BLaER1 (cell line): Measurements from ENCODE around the gene PFN3.

ENCODE experiments used
- H3K27ac ChIP-seq: shearing (Covaris generic); formaldehyde crosslinking; 2 replicates; pipeline ENCODE4 v1.8.1; 2022
- H3K27me3 ChIP-seq: shearing (Covaris generic); formaldehyde crosslinking; 2 replicates; pipeline ENCODE4 v1.8.1; 2022
- H3K36me3 ChIP-seq: shearing (Covaris generic); formaldehyde crosslinking; 2 replicates; pipeline ENCODE4 v1.8.1; 2022
- H3K4me1 ChIP-seq: shearing (Covaris generic); formaldehyde crosslinking; 2 replicates; pipeline ENCODE4 v1.8.1; 2022
- H3K4me2 ChIP-seq: shearing (Covaris generic); formaldehyde crosslinking; 2 replicates; pipeline ENCODE4 v1.8.1; 2022
- H3K4me3 ChIP-seq: shearing (Covaris generic); formaldehyde crosslinking; 2 replicates; pipeline ENCODE4 v1.8.1; 2022
- H3K9ac ChIP-seq: shearing (Covaris generic); formaldehyde crosslinking; 2 replicates; pipeline ENCODE4 v1.8.1; 2022
- H3K9me3 ChIP-seq: shearing (Covaris generic); formaldehyde crosslinking; 2 replicates; pipeline ENCODE4 v1.8.1; 2022
- H4K20me1 ChIP-seq: shearing (Covaris generic); formaldehyde crosslinking; 2 replicates; pipeline ENCODE4 v1.8.1; 2022
- Cebpa-rat ChIP-seq: shearing (Covaris generic); IDR thresholded peaks from 2 replicates; pipeline ENCODE4 v1.8.1; 2022

Gene PFN3

GRCh38 chr5:177409043-177409801 lies 8.8 kb upstream of the PFN3 start, which contains the start of gene F12:
F12 (minus strand) TSS chr5:177409564; CDS start chr5:177409527, 37 bp downstream.
- H3K4me2 ChIP-seq = no peak within 1 kb of the TSS
- peaks cover 41% of the 10 kb centered on the region for H3K4me1 ChIP-seq
- H3K9me3 ChIP-seq = no peaks in the 10 kb centered on the region
- no peaks in the 10 kb centered on the region for H3K27me3 ChIP-seq
- no peak for TF ChIP-seq Cebpa-rat
- no peaks in the 10 kb centered on the region for H3K36me3 ChIP-seq
- no peaks in the 10 kb centered on the region for H4K20me1 ChIP-seq
- H3K4me3 ChIP-seq = no peak within 1 kb of the TSS
- no peak within 1 kb of the TSS for H3K27ac ChIP-seq
- no peak within 1 kb of the TSS for H3K9ac ChIP-seq

GRCh38 chr5:177405805-177406204 lies 5.3 kb upstream of the PFN3 start:
- no peaks in the 10 kb centered on the region for H3K9me3 ChIP-seq
- H3K27ac ChIP-seq = peak overlapping the region; percentile 81
- peaks cover 28% of the 10 kb centered on the region for H3K27me3 ChIP-seq

DNA sequence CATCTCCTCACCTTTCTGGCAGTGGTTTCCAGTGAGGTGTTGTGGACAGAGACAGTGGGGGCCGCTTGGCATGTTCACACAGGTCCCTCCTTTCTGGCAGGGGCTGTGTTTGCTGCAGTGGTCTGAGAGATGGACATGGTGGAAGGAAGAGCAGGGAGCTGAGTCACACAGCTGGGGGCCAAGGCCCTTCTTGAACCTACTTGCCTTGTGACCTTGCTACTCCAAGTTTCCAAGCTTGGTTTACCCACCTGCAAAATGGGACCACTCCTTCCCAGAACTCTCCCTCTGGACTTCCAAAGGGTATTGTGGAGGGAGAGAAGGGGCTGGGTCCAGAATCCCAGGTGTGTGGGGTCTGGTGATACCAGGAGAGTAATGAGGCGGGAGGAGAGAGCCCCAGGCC lies 4.9 kb upstream of the PFN3 start:
- Histone ChIP-seq H3K4me1 (peaks cover 59% of the 10 kb centered on the region), H4K20me1 (no peaks in the 10 kb centered on the region), H3K36me3 (no peaks in the 10 kb centered on the region), H3K27me3 (peaks cover 33% of the 10 kb centered on the region), H3K9me3 (no peaks in the 10 kb centered on the region), H3K9ac (peak overlapping the region; percentile 77), H3K27ac (peak overlapping the region; percentile 81), H3K4me3 (no peak overlapping the region), H3K4me2 (peak overlapping the region; percentile 95)
- TF ChIP-seq Cebpa-rat = no peak

More at GRCh38 chr5:177405805-177406204, 5.3 kb upstream of the PFN3 start:
- TF ChIP-seq Cebpa-rat = no peak
- Histone ChIP-seq H3K4me3 (no peak overlapping the region), H3K9ac (peak overlapping the region; percentile 77), H3K4me1 (peaks cover 56% of the 10 kb centered on the region), H4K20me1 (no peaks in the 10 kb centered on the region), H3K4me2 (peak overlapping the region; percentile 95), H3K36me3 (no peaks in the 10 kb centered on the region)

DNA sequence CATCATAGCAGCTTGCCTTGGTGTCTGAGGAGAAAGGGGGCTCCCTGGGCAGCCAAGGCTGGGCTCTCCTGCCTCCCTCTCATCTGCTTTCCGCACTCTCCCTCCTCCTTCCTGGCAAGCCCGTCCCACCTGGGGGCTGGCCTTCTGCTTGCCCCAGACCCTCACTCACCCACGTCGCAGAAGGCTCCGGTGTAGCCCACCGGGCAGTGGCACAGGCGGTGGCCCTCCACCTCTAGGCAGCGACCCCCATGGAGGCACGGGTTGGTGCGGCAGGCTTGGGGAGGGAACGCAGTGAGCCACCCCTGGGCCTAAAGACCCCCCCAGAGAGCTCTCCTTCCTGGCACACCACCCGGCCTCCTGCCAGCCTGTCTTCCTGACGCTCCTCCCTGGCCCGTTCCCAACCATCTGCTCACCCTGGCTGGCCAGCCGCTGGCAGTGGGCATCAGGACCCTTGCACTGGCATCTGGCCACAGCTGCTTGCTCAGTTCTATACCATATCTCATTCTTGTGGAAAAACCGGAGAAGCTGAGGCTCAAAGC lies 4.2 kb upstream of the PFN3 start:
- Histone ChIP-seq H3K9me3 (no peaks in the 10 kb centered on the region), H4K20me1 (no peaks in the 10 kb centered on the region), H3K36me3 (no peaks in the 10 kb centered on the region), H3K4me2 (peak overlapping the region; percentile 95), H3K4me3 (peak overlapping the region; percentile 74), H3K9ac (peak overlapping the region; percentile 77), H3K4me1 (peaks cover 61% of the 10 kb centered on the region), H3K27ac (peak overlapping the region; percentile 81), H3K27me3 (peaks cover 33% of the 10 kb centered on the region)
- no peak for TF ChIP-seq Cebpa-rat

DNA sequence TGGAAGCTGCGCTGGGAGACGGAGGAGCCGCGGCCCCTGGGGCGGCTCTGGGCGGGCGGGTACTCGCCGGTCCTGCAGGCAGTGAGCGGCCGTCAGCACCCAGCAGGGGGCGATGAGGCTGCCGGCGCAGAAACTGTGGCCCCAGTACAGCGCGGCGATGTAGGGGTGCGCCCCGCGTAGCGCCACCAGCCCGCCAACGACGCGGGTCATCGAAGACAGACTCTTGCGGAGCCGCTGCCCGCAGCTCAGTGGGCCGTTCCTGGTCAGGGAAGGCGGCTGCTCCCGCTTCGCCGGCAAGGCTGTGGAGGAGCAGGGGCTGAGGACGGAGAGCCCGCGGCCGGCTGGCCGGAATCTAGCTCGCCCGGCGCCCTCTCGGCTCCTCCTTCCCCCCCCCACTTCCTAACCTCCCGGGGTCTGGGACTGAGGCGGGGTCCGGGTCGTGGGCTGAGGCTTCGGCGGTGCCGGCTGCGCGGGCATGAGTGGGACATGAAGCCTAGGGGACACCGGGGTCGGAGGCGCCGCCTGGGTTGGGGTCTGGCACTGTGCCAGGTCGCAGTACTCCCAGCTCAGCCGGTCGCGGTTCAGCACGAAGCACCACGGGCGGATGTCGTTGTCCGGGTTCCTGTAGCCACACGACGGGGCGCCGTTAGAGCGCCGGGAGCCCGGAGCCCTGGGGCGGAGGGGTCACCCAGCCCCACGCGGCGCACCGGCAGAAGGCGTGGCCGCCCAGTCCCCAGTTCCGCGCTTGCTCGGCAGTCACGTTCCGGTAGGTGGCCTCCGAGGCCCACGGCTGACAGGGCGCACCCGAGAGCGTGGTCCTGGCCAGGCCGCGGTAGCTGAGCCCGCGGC lies 3.6 kb upstream of the PFN3 start:
- H3K4me3 ChIP-seq = peak overlapping the region; percentile 74
- TF ChIP-seq Cebpa-rat = no peak
- peaks cover 61% of the 10 kb centered on the region for H3K4me1 ChIP-seq
- H3K9ac ChIP-seq = peak overlapping the region; percentile 77
- no peaks in the 10 kb centered on the region for H3K36me3 ChIP-seq
- peak overlapping the region; percentile 95 for H3K4me2 ChIP-seq
- H3K27ac ChIP-seq = peak overlapping the region; percentile 81
- H3K9me3 ChIP-seq = no peaks in the 10 kb centered on the region
- H4K20me1 ChIP-seq = no peaks in the 10 kb centered on the region
- peaks cover 33% of the 10 kb centered on the region for H3K27me3 ChIP-seq

DNA sequence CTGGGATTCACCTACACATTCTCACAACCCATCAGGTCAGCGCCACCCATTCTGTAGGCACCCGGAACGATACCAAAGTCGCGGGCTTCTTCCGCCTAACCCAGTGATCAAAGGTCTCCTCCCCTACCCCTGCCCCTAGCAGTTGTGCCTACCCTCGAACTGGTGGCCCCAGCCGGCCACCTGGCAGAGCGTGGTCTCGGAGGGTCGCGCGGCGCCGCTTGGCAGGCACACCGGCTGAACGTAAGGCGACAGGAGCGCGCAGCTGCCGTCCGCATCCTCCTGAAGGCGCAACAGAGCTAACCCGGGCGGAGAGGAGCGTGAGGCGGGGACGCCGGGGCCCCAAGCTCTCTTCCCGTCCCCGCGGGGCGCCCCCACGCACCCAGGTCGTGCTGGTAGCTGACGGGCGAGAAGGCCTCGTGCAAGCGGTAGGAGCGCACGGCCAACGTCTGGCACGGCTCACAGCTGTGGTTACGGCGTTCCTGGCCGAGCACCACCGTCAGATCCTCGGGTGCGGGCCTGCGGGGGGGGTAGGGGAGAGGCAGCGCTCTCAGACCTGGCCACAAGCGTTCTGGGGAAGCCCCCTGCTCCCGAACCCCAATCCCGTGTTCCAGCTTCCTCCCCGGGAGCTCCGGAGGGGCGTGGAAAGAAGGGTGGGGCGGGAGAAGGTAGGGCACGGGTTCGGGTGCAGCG lies 2.8 kb upstream of the PFN3 start:
- TF ChIP-seq Cebpa-rat = no peak
- Histone ChIP-seq H3K4me1 (peaks cover 61% of the 10 kb centered on the region), H4K20me1 (no peaks in the 10 kb centered on the region), H3K9ac (peak overlapping the region; percentile 77), H3K27ac (peak overlapping the region; percentile 81), H3K36me3 (no peaks in the 10 kb centered on the region), H3K9me3 (no peaks in the 10 kb centered on the region), H3K4me2 (peak overlapping the region; percentile 95), H3K27me3 (peaks cover 33% of the 10 kb centered on the region), H3K4me3 (peak overlapping the region; percentile 74)

DNA sequence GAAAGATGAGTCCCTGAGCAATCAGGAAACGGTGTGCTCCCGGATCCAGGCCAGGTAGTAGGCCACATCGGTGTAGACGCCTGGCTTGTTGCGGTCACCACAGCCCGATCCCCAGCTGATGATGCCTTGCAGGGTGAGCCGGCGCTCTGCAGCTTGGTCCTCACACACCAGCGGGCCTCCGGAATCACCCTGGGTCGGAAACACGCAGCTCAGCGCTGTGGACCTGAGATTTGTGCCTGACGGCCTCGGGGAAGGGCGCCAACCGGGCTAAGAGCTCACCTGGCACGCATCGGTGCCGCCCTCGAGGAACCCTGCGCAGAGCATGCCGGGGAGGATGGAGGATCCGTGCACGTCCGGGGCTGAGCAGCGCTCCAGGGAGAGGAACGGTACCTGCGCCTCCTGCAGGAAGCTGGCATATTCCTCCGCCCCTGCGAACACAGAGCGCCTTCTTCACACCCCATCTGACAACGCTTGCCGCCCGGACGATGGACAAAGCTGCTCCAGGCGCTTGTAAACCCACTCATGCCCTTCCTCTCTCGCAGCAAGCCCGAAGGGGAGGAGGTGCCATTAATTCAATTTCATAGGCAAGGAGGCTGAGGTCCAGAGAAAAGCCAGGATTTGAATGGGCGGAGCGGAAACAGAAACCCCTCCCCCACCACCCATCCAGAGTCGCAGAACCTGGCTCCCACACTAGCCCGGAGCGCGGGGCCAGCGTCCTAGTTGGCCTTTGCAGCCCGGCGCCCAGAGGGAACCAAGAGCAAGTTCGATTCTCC lies 2.0 kb upstream of the PFN3 start:
- Histone ChIP-seq H3K36me3 (no peaks in the 10 kb centered on the region), H4K20me1 (no peaks in the 10 kb centered on the region), H3K4me3 (peak overlapping the region; percentile 74), H3K4me1 (peaks cover 61% of the 10 kb centered on the region), H3K27ac (peak overlapping the region; percentile 81; the same call in 1 of the 2 replicates), H3K9ac (peak overlapping the region; percentile 77), H3K9me3 (no peaks in the 10 kb centered on the region), H3K27me3 (peaks cover 33% of the 10 kb centered on the region), H3K4me2 (peak overlapping the region; percentile 95)
- TF ChIP-seq Cebpa-rat = no peak

DNA sequence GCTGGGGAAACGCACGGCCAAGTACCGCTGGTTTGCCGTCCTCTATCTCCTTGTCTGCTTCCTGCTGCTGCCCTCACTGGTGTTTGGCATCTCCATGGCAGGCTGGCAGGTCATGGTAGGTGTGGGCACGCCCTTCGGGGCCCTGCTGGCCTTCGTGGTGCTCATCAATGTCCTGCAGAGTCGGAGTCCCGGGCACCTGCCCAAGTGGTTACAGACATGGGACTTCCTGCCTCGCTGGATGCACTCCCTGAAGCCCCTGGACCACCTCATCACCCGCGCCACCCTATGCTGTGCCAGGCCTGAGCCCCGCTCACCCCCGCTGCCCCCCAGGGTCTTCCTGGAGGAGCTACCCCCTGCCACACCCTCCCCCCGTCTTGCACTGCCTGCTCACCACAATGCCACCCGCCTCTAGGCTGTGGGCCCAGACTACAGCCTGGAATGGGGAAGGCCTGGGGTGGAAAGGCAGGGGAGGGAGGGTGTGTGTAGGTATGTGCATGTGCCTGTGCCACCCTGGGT lies 2.5 kb downstream of the PFN3 start:
- Histone ChIP-seq H3K4me1 (peaks cover 42% of the 10 kb centered on the region), H3K9ac (no peak overlapping the region), H3K4me3 (no peak overlapping the region), H3K27me3 (peaks cover 26% of the 10 kb centered on the region), H3K27ac (no peak overlapping the region), H3K9me3 (no peaks in the 10 kb centered on the region), H4K20me1 (no peaks in the 10 kb centered on the region), H3K4me2 (no peak overlapping the region), H3K36me3 (no peaks in the 10 kb centered on the region)
- TF ChIP-seq Cebpa-rat = no peak

DNA sequence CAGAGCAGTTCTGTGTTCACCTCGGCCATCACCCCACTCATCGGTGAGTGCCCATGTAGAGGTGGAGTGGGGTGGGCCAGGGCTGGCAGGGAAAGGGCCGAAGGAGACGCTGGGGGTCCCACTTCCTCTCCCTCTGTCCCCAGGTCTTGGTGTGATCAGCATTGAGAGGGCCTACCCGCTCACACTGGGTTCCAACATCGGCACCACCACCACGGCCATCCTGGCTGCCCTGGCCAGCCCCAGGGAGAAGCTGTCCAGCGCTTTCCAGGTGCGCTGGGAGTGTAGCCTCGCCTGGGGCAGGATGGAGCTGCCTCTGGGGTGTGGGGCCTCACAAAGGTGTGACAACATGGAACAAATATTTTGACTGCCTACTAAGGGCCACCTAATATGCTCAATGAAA lies 3.7 kb downstream of the PFN3 start:
- H3K27ac ChIP-seq = no peak overlapping the region
- H3K36me3 ChIP-seq = no peaks in the 10 kb centered on the region
- peaks cover 42% of the 10 kb centered on the region for H3K4me1 ChIP-seq
- peaks cover 15% of the 10 kb centered on the region for H3K27me3 ChIP-seq
- no peaks in the 10 kb centered on the region for H3K9me3 ChIP-seq
- no peaks in the 10 kb centered on the region for H4K20me1 ChIP-seq
- TF ChIP-seq Cebpa-rat = no peak
- H3K4me2 ChIP-seq = no peak overlapping the region
- H3K9ac ChIP-seq = no peak overlapping the region
- no peak overlapping the region for H3K4me3 ChIP-seq
